ENCODE measurements around the gene RSPO3. TPM values are rescaled to one million over a fixed set of nuclear protein-coding genes. Genes with fewer than 3 reads are reported as not detected.

The RSPO3 gene
- total RNA-seq, 2 donors from 2014 or later, result 1.6 to 7.3 TPM

DNA sequence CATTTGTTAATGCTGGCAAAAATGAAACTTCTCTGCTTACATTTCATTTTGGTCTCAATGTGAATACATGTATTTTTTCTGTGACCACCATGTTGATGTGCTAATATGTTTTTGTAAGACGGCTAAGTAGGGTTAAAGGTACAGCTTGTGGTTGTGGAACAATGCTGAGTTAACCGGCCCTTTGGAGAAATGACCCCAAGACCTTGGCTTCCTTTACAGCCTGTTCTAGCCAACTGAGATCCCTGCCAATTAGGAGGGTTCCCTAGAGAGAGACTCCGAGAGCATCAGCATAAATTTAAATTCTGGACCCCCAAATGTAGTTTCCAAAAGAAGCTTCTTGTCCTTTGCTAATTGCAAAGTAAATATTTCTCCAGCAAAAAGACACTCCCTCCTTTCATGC lies 44.4 kb downstream of the RSPO3 start:
- DNase-seq, result no peak
- Histone ChIP-seq H3K4me3 (no peak overlapping the region), H3K27me3 (no peaks in the 10 kb centered on the region), H3K9me3 (no peaks in the 10 kb centered on the region), H3K27ac (no peak overlapping the region), H3K36me3 (replicated peaks in 1 of 2; ENCODE audit: insufficient read depth in 1 of 2, low read depth in 2 of 2) (no peaks in the 10 kb centered on the region), H3K4me1 (no peaks in the 10 kb centered on the region)
- intact Hi-C loops (cut with DNase I), result no loop called here
- WGBS, 2 donors, result 37 to 41% methylated on average over 3 of the region's 3 CpGs
- TF ChIP-seq POLR2A (IDR thresholded peaks at IDR 0.05), result no peak
- no peak for ATAC-seq

DNA sequence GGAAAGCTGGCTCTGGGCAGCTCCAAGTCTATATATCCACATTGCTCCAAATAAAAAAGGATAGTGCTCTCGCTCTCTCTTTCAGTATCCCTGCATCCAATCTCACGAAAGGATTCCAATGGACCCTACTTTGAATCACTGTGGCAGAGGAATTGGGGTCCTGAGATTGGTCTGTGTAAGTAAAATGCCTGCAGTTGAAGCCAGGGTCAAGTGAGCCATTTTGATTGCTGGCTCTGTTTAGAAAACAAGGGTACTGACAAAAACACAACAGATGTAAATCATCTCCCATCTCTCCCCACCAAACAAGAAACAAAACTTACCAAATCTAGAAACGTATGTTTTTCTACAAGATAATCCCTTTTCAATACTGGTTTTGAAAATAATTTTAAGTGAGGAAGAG lies 45.6 kb downstream of the RSPO3 start:
- 50% methylated on average over 3 of the region's 3 CpGs for WGBS, 2 donors
- no peak for DNase-seq
- no peaks in the 10 kb centered on the region for H3K9me3 ChIP-seq
- H3K36me3 ChIP-seq (replicated peaks in 1 of 2; ENCODE audit: insufficient read depth in 1 of 2, low read depth in 2 of 2), result no peaks in the 10 kb centered on the region
- no peaks in the 10 kb centered on the region for H3K4me1 ChIP-seq
- intact Hi-C loops (cut with DNase I), result no loop called here
- ATAC-seq, result no peak
- TF ChIP-seq, protein P1, sequence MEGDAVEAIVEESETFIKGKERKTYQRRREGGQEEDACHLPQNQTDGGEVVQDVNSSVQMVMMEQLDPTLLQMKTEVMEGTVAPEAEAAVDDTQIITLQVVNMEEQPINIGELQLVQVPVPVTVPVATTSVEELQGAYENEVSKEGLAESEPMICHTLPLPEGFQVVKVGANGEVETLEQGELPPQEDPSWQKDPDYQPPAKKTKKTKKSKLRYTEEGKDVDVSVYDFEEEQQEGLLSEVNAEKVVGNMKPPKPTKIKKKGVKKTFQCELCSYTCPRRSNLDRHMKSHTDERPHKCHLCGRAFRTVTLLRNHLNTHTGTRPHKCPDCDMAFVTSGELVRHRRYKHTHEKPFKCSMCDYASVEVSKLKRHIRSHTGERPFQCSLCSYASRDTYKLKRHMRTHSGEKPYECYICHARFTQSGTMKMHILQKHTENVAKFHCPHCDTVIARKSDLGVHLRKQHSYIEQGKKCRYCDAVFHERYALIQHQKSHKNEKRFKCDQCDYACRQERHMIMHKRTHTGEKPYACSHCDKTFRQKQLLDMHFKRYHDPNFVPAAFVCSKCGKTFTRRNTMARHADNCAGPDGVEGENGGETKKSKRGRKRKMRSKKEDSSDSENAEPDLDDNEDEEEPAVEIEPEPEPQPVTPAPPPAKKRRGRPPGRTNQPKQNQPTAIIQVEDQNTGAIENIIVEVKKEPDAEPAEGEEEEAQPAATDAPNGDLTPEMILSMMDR (IDR thresholded peaks at IDR 0.05), result no peak
- no peak for TF ChIP-seq POLR2A (IDR thresholded peaks at IDR 0.05)
- H3K4me3 ChIP-seq, result no peak overlapping the region
- H3K27me3 ChIP-seq, result no peaks in the 10 kb centered on the region
- H3K27ac ChIP-seq, result no peak overlapping the region

DNA sequence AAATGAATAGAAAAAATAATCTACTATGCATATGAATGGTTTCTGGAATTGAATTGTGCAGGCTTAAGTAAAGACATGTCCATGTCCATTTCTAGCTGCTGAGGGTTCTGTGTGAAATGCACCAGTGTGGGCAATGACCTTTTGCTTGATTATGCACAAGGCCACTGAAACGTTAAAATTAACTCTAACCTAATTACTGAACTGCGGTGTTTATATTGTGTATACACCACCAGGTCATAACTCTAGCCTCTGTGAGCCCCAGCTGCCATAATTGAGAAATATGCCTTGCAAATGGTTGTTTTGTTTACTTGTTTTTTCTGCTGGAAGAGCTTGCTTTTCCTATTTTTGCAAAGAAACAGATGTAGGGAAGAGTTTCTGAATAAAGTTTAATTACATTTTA lies 46.1 kb downstream of the RSPO3 start:
- Histone ChIP-seq H3K36me3 (replicated peaks in 1 of 2; ENCODE audit: insufficient read depth in 1 of 2, low read depth in 2 of 2) (no peaks in the 10 kb centered on the region), H3K4me3 (no peak overlapping the region), H3K4me1 (no peaks in the 10 kb centered on the region), H3K27me3 (no peaks in the 10 kb centered on the region), H3K9me3 (no peaks in the 10 kb centered on the region), H3K27ac (no peak overlapping the region)
- ATAC-seq, result no peak
- 31 to 38% methylated on average over 2 of the region's 2 CpGs for WGBS, 2 donors
- TF ChIP-seq POLR2A (IDR thresholded peaks at IDR 0.05), result no peak
- TF ChIP-seq, protein P1 (IDR thresholded peaks at IDR 0.05), result no peak
- no peak for DNase-seq
- intact Hi-C loops (cut with DNase I), result no loop called here

DNA sequence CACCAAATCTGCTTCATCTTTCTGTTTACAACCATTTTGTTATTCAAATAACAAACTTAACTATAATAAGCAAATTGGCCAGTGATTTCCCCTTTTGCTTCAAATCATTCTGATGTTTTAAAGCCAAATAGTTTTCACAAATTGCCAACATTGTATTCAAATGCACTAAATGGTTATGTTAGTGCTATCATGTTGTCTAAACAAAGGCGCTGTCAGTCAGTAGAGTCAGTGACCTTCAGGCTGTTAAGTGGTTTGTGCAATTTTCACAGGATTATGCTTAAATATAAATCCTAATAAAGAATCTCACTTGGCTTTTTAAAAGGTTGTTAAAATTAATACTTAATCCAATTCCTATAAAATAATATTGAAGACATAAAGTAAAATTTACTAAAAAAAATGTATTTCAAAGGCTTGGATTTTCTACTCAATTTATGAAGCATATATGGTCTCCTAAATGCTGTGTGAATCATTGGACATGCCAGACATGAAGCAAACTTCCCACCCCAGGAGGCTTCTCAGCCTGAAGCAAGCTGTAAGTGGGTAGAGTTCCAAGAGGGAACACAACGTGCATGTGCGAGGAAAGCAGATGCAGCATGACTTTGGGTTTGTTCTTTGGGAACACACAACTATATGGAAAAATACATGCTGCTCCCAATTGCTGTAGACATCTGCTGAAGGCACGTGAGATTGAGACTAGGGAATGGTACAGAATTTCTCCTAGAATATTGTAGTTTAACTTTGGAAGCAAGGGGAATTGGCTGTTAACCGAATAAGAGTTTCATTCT lies 54.9 kb downstream of the RSPO3 start:
- Histone ChIP-seq H3K36me3 (replicated peaks in 1 of 2; ENCODE audit: insufficient read depth in 1 of 2, low read depth in 2 of 2) (no peaks in the 10 kb centered on the region), H3K4me1 (no peaks in the 10 kb centered on the region), H3K4me3 (no peak overlapping the region), H3K27me3 (no peaks in the 10 kb centered on the region), H3K27ac (no peak overlapping the region), H3K9me3 (no peaks in the 10 kb centered on the region)
- TF ChIP-seq POLR2A (IDR thresholded peaks at IDR 0.05), result no peak
- TF ChIP-seq, protein P1 (IDR thresholded peaks at IDR 0.05), result no peak
- no peak for ATAC-seq
- 50 to 61% methylated on average over 5 of the region's 5 CpGs for WGBS, 2 donors
- DNase-seq, result no peak
- intact Hi-C loops (cut with DNase I), result no loop called here

DNA sequence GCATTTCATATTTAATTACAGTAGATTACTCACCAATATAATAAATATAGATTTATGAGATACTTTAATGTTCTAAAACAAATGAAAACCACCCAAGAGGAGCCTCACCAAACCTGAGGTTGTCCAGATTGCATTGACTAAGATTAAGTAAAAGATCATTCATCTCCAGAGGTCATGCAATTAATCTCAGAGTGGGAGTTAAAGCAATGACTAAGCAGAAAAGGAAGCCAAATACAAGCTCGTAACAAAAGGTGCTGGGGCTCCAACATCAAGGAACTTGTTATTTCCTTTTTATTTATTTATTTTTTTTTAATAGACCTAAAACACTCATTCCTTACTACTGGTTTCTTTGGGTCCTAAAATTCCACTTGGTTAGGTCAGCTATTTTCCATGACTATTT lies 57.7 kb downstream of the RSPO3 start:
- WGBS, 2 donors, result 37 to 38% methylated on average over 1 of the region's 1 CpG
- no peaks in the 10 kb centered on the region for H3K27me3 ChIP-seq
- intact Hi-C loops (cut with DNase I), result no loop called here
- H3K4me3 ChIP-seq, result no peak overlapping the region
- H3K36me3 ChIP-seq (replicated peaks in 1 of 2; ENCODE audit: insufficient read depth in 1 of 2, low read depth in 2 of 2), result no peaks in the 10 kb centered on the region
- no peaks in the 10 kb centered on the region for H3K9me3 ChIP-seq
- DNase-seq, result no peak
- no peak for ATAC-seq
- no peaks in the 10 kb centered on the region for H3K4me1 ChIP-seq
- no peak overlapping the region for H3K27ac ChIP-seq
- TF ChIP-seq, protein P1 (IDR thresholded peaks at IDR 0.05), result no peak
- TF ChIP-seq POLR2A (IDR thresholded peaks at IDR 0.05), result no peak
